Measurements from ENCODE around the gene TMEM129. TPM values are rescaled to one million over a fixed set of nuclear protein-coding genes. Genes with fewer than 3 reads are reported as not detected.

The TMEM129 gene
- total and polyA plus RNA-seq, 12 donors: 28.1 to 45.6 (median 33.2) TPM

DNA sequence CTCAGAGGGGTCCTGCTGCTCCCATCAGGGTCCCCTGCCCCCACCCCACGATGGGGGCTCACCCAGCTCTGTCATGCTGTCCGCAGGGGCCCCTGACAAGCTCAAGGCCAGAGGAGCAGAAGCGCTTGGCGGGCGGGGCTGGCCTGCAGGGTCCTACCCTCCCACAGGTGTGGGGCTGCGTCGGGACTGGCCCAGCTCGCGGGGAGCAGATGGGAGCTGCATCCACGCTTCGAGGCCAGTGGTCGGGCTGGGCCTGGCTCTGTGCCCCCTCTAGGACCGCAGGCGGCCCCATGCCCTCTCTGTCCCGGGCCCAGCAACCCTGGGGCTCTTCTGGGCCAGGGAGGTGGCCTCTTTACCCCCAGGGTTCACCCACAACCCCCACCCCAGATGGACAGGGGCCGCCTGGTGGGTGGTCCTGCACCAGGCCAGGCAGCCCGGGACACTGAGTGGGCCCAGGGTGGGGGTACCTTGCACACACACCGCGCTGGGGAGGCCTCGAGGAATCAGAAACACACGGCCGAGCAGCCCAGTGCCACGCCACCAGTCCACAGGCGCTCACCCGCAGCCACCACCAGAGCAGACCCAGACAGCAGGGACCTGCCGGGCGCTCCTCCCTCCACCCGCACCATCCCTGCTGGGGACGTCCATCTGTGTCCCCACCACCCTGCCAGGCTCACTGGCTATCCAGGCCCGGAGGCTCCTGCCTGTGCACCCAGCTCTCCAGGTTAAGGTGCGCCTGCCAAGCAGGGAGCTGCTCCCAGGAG, 30.2 kb upstream of the TMEM129 start:
- Histone ChIP-seq H3K9me3 (no peaks in the 10 kb centered on the region), H3K27ac (no peak overlapping the region), H3K4me1 (peaks cover 0 to 23% (median 14%) of the 10 kb centered on the region in 9 donors), H3K4me3 (no peak overlapping the region), H3K27me3 (peaks cover 0 to 11% (median 7%) of the 10 kb centered on the region in 7 donors), H3K36me3 (no peaks in the 10 kb centered on the region)
- intact Hi-C loops (cut with DNase I): loop anchor here in 2 of 10 donors (5.0 kb wide), 3 partner anchors 46 to 151 kb away; no protein-coding TSS in a partner anchor
- no peak for DNase-seq
- no peak for ATAC-seq
- TF ChIP-seq, protein P1, sequence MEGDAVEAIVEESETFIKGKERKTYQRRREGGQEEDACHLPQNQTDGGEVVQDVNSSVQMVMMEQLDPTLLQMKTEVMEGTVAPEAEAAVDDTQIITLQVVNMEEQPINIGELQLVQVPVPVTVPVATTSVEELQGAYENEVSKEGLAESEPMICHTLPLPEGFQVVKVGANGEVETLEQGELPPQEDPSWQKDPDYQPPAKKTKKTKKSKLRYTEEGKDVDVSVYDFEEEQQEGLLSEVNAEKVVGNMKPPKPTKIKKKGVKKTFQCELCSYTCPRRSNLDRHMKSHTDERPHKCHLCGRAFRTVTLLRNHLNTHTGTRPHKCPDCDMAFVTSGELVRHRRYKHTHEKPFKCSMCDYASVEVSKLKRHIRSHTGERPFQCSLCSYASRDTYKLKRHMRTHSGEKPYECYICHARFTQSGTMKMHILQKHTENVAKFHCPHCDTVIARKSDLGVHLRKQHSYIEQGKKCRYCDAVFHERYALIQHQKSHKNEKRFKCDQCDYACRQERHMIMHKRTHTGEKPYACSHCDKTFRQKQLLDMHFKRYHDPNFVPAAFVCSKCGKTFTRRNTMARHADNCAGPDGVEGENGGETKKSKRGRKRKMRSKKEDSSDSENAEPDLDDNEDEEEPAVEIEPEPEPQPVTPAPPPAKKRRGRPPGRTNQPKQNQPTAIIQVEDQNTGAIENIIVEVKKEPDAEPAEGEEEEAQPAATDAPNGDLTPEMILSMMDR (IDR thresholded peaks at IDR 0.05): no peak
- WGBS, 2 donors: 93 to 96% methylated on average over 31 of the region's 31 CpGs

DNA sequence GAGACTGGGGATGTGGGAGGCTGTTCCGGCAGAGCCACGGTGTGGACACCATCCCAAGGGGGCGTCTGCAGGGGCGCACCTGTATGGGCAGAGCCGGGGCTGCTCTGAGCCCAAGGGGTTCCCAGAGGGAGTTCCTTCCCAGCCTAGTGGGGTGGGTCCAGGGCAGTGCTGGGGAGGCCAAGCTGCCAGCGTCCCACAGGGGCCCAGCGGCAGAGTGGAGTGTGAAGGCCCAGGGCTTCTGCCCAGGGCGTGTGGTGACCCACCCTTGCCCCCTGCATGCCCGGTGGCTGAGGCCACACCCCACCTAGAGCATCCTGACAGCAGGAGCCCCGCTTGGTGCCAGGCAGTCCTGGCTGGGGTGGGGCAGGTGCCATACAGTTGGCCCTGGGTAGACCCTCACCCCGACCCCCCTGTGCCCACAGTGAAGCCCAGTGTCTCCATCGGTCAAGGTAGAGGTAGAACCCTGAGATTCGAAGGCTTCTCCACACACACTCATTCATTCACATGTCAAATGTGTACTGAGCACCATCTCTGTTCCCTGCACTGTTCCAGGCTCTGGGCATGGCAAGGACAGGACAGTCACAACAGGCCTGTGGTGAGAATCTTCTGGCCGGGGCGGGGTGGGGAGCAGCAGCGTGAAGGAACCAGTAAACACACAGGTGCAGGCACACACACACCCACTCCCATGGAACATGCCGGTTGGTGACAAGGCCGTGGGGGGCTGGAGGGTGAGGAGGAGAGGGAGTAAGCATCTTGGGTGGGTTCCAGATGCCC, 29.4 kb upstream of the TMEM129 start:
- ATAC-seq: no peak
- peaks cover 0 to 11% (median 7%) of the 10 kb centered on the region in 7 donors for H3K27me3 ChIP-seq
- H3K9me3 ChIP-seq: no peaks in the 10 kb centered on the region
- peaks cover 0 to under 1% (median 0%) of the 10 kb centered on the region in 9 donors for H3K36me3 ChIP-seq
- H3K27ac ChIP-seq: no peak overlapping the region
- H3K4me1 ChIP-seq: peaks cover 0 to 23% (median 14%) of the 10 kb centered on the region in 9 donors
- 88% methylated on average over 18 of the region's 18 CpGs for WGBS, 2 donors
- H3K4me3 ChIP-seq: no peak overlapping the region
- intact Hi-C loops (cut with DNase I): loop anchor here in 2 of 10 donors (5.0 kb wide), 3 partner anchors 47 to 152 kb away; no protein-coding TSS in a partner anchor
- TF ChIP-seq, protein P1 (IDR thresholded peaks at IDR 0.05): no peak
- DNase-seq: no peak

GRCh38 chr4:1749826-1750225, 28.7 kb upstream of the TMEM129 start:
- Histone ChIP-seq H3K27me3 (peaks cover 0 to 11% (median 7%) of the 10 kb centered on the region in 7 donors), H3K9me3 (no peaks in the 10 kb centered on the region), H3K27ac (no peak overlapping the region), H3K36me3 (peaks cover 0 to 8% (median 0%) of the 10 kb centered on the region in 9 donors), H3K4me1 (peaks cover 0 to 23% (median 14%) of the 10 kb centered on the region in 9 donors), H3K4me3 (no peak overlapping the region)
- WGBS, 2 donors: 66 to 69% methylated on average over 14 of the region's 14 CpGs
- intact Hi-C loops (cut with DNase I): loop anchor here in 9 of 10 donors (2.0 to 5.0 kb wide), 6 partner anchors 47 to 152 kb away; no protein-coding TSS in a partner anchor
- ATAC-seq (no peak), DNase-seq (no peak)
- TF ChIP-seq, protein P1 (IDR thresholded peaks at IDR 0.05): no peak

DNA sequence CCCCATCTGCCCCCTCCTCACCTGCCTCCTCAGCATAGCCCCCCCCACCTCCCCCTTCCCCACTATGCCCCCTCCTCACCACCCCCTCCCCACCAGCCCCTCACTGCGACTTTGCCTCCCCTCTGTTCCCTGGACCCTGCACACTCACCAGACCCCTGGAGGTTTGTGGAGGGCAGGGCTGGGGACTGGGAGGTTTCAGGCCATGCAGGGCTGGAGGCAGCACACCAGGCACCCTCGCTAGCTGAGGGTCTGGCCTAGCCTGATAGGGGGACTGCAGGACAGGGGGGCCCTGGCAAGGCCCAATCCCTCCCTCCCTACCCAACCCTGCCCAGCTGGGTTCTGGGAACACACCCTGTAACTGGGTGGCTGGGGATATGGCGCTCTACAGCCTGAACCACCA, 28.2 kb upstream of the TMEM129 start:
- peaks cover 0 to 11% (median 7%) of the 10 kb centered on the region in 7 donors for H3K27me3 ChIP-seq
- no peak overlapping the region for H3K27ac ChIP-seq
- TF ChIP-seq, protein P1 (IDR thresholded peaks at IDR 0.05): no peak
- peaks cover 0 to 13% (median 0%) of the 10 kb centered on the region in 9 donors for H3K36me3 ChIP-seq
- no peak for DNase-seq
- WGBS, 2 donors: 63 to 70% methylated on average over 3 of the region's 3 CpGs
- H3K9me3 ChIP-seq: no peaks in the 10 kb centered on the region
- no peak for ATAC-seq
- intact Hi-C loops (cut with DNase I): loop anchor here in 8 of 10 donors (2.0 to 5.0 kb wide), 5 partner anchors 58 to 153 kb away; no protein-coding TSS in a partner anchor
- peaks cover 0 to 23% (median 14%) of the 10 kb centered on the region in 9 donors for H3K4me1 ChIP-seq
- H3K4me3 ChIP-seq: no peak overlapping the region

Measured in heart right ventricle (tissue), 16 donors.